ENCODE data around the gene DAAM1. TPM values are rescaled to one million over a fixed set of nuclear protein-coding genes. Genes with fewer than 3 reads are reported as not detected.
A peak's percentile ranks its signal among the peaks of the same experiment; 100 is the strongest.

DAAM1 gene
- total and polyA plus RNA-seq, 8 donors: 6.2 to 26.7 (median 16.0) TPM

GRCh38 chr14:59311723-59312122, 123.3 kb downstream of the DAAM1 start:
- Histone ChIP-seq H3K4me1 (peaks cover 0 to 8% (median 0%) of the 10 kb centered on the region in 3 donors), H3K9me3 (no peaks in the 10 kb centered on the region), H3K27me3 (no peaks in the 10 kb centered on the region), H3K36me3 (no peaks in the 10 kb centered on the region), H3K4me3 (no peak overlapping the region), H3K27ac (no peak overlapping the region)
- WGBS, 2 donors: 82 to 83% methylated on average over 3 of the region's 3 CpGs
- ATAC-seq: no peak
- intact Hi-C loops (cut with DNase I): no loop called here
- TF ChIP-seq, protein P1, sequence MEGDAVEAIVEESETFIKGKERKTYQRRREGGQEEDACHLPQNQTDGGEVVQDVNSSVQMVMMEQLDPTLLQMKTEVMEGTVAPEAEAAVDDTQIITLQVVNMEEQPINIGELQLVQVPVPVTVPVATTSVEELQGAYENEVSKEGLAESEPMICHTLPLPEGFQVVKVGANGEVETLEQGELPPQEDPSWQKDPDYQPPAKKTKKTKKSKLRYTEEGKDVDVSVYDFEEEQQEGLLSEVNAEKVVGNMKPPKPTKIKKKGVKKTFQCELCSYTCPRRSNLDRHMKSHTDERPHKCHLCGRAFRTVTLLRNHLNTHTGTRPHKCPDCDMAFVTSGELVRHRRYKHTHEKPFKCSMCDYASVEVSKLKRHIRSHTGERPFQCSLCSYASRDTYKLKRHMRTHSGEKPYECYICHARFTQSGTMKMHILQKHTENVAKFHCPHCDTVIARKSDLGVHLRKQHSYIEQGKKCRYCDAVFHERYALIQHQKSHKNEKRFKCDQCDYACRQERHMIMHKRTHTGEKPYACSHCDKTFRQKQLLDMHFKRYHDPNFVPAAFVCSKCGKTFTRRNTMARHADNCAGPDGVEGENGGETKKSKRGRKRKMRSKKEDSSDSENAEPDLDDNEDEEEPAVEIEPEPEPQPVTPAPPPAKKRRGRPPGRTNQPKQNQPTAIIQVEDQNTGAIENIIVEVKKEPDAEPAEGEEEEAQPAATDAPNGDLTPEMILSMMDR (IDR thresholded peaks at IDR 0.05): no peak
- no peak for FAIRE-seq
- no peak for DNase-seq

- Histone ChIP-seq H3K27me3 (no peaks in the 10 kb centered on the region), H3K9me3 (no peaks in the 10 kb centered on the region), H3K27ac (peak overlapping the region in 2 of 4 donors; percentile 17 to 24), H3K36me3 (no peaks in the 10 kb centered on the region), H3K4me3 (no peak overlapping the region), H3K4me1 (peaks cover 0 to 14% (median 0%) of the 10 kb centered on the region in 3 donors)
- WGBS, 2 donors: 64 to 65% methylated on average over 3 of the region's 3 CpGs
- ATAC-seq: peak in 3 of 4 donors; percentile 18 to 50 (median 43)
- intact Hi-C loops (cut with DNase I): no loop called here
- no peak for FAIRE-seq
- TF ChIP-seq, protein P1 (IDR thresholded peaks at IDR 0.05): no peak
- no peak for DNase-seq
These were observed 124.7 kb downstream of the DAAM1 start for GRCh38 chr14:59313144-59313651.

DNA sequence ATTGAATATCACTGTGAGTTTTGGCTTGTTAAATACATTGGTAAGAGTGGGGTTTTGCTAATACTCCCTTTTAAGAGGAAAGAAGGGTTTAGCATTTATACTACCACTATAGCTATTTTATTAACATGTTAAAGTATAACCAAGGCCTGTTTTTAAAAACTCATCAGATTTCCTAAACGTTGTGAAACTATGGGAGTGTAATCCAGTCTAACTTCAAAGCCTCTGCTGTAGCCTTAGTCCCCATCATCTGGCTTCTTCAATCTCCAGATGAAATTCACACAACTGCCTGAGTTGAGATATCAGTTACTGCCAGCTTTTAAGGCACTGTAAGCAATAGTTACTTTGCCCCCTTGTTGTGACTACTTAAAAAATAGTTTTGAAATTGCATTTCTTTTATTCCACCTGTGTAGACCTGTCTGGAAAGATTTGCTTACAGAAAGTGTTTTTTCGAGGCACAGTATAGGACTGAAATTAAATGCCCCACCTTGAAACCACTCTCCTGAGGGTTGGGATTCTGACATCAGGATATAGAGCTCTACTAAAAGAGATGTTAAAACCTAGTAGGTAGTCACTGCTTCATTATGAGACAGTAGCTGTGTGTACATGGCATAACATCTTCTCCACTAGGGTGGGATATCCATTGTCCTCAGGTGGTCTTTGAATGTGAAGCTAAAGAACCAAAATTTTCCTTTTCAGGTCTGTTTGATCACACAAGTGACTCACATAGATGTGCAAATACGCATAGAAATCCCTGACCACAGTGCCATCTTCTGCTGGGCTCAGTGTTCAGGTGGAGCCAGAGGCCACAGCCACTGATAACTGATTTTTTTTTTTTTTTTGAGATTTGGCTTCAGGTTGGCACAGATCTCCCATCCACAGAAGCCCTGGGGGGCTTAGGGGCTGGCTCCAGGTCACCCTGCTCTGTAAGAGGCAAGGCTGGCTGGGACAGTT, 125.5 kb downstream of the DAAM1 start:
- WGBS, 2 donors: 65% methylated on average over 3 of the region's 3 CpGs
- H3K27ac ChIP-seq: peak overlapping the region in 2 of 4 donors; percentile 17 to 24
- H3K36me3 ChIP-seq: no peaks in the 10 kb centered on the region
- TF ChIP-seq, protein P1 (IDR thresholded peaks at IDR 0.05): no peak
- FAIRE-seq (no peak), ATAC-seq (peak in 2 of 4 donors; percentile 21 to 49), DNase-seq (no peak)
- peaks cover 0 to 16% (median 0%) of the 10 kb centered on the region in 3 donors for H3K4me1 ChIP-seq
- H3K9me3 ChIP-seq: no peaks in the 10 kb centered on the region
- intact Hi-C loops (cut with DNase I): no loop called here
- H3K27me3 ChIP-seq: no peaks in the 10 kb centered on the region
- no peak overlapping the region for H3K4me3 ChIP-seq

GRCh38 chr14:59314953-59315599, 126.6 kb downstream of the DAAM1 start:
- WGBS, 2 donors: 79 to 83% methylated on average over 5 of the region's 5 CpGs
- TF ChIP-seq, protein P1 (IDR thresholded peaks at IDR 0.05): no peak
- H3K4me3 ChIP-seq: no peak overlapping the region
- FAIRE-seq: no peak
- H3K27me3 ChIP-seq: no peaks in the 10 kb centered on the region
- H3K4me1 ChIP-seq: peaks cover 0 to 16% (median 0%) of the 10 kb centered on the region in 3 donors
- H3K36me3 ChIP-seq: no peaks in the 10 kb centered on the region
- intact Hi-C loops (cut with DNase I): no loop called here
- no peak for ATAC-seq
- no peaks in the 10 kb centered on the region for H3K9me3 ChIP-seq
- no peak for DNase-seq
- no peak overlapping the region for H3K27ac ChIP-seq
